ENCODE results near the gene SLC1A7. TPM values are rescaled to one million over a fixed set of nuclear protein-coding genes. Genes with fewer than 3 reads are reported as not detected.
A peak's percentile ranks its signal among the peaks of the same experiment; 100 is the strongest.

SLC1A7 gene
- total and polyA plus RNA-seq, 2 experiments from 2014 or later: not detected

- TF ChIP-seq EZH2phosphoT487 (IDR thresholded peaks at IDR 0.05; ENCODE audit: unreplicated experiment): no peak
- TF ChIP-seq, protein P1, sequence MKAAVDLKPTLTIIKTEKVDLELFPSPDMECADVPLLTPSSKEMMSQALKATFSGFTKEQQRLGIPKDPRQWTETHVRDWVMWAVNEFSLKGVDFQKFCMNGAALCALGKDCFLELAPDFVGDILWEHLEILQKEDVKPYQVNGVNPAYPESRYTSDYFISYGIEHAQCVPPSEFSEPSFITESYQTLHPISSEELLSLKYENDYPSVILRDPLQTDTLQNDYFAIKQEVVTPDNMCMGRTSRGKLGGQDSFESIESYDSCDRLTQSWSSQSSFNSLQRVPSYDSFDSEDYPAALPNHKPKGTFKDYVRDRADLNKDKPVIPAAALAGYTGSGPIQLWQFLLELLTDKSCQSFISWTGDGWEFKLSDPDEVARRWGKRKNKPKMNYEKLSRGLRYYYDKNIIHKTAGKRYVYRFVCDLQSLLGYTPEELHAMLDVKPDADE (IDR thresholded peaks at IDR 0.05): no peak
- TF ChIP-seq, protein P2, sequence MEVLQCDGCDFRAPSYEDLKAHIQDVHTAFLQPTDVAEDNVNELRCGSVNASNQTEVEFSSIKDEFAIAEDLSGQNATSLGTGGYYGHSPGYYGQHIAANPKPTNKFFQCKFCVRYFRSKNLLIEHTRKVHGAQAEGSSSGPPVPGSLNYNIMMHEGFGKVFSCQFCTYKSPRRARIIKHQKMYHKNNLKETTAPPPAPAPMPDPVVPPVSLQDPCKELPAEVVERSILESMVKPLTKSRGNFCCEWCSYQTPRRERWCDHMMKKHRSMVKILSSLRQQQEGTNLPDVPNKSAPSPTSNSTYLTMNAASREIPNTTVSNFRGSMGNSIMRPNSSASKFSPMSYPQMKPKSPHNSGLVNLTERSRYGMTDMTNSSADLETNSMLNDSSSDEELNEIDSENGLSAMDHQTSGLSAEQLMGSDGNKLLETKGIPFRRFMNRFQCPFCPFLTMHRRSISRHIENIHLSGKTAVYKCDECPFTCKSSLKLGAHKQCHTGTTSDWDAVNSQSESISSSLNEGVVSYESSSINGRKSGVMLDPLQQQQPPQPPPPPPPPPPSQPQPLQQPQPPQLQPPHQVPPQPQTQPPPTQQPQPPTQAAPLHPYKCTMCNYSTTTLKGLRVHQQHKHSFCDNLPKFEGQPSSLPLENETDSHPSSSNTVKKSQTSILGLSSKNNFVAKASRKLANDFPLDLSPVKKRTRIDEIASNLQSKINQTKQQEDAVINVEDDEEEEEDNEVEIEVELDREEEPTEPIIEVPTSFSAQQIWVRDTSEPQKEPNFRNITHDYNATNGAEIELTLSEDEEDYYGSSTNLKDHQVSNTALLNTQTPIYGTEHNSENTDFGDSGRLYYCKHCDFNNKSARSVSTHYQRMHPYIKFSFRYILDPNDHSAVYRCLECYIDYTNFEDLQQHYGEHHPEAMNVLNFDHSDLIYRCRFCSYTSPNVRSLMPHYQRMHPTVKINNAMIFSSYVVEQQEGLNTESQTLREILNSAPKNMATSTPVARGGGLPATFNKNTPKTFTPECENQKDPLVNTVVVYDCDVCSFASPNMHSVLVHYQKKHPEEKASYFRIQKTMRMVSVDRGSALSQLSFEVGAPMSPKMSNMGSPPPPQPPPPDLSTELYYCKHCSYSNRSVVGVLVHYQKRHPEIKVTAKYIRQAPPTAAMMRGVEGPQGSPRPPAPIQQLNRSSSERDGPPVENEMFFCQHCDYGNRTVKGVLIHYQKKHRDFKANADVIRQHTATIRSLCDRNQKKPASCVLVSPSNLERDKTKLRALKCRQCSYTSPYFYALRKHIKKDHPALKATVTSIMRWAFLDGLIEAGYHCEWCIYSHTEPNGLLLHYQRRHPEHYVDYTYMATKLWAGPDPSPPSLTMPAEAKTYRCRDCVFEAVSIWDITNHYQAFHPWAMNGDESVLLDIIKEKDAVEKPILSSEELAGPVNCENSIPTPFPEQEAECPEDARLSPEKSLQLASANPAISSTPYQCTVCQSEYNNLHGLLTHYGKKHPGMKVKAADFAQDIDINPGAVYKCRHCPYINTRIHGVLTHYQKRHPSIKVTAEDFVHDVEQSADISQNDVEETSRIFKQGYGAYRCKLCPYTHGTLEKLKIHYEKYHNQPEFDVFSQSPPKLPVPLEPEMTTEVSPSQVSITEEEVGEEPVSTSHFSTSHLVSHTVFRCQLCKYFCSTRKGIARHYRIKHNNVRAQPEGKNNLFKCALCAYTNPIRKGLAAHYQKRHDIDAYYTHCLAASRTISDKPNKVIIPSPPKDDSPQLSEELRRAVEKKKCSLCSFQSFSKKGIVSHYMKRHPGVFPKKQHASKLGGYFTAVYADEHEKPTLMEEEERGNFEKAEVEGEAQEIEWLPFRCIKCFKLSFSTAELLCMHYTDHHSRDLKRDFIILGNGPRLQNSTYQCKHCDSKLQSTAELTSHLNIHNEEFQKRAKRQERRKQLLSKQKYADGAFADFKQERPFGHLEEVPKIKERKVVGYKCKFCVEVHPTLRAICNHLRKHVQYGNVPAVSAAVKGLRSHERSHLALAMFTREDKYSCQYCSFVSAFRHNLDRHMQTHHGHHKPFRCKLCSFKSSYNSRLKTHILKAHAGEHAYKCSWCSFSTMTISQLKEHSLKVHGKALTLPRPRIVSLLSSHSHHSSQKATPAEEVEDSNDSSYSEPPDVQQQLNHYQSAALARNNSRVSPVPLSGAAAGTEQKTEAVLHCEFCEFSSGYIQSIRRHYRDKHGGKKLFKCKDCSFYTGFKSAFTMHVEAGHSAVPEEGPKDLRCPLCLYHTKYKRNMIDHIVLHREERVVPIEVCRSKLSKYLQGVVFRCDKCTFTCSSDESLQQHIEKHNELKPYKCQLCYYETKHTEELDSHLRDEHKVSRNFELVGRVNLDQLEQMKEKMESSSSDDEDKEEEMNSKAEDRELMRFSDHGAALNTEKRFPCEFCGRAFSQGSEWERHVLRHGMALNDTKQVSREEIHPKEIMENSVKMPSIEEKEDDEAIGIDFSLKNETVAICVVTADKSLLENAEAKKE (CRISPR knock-in tag; IDR thresholded peaks at IDR 0.05): no peak
- no peak for TF ChIP-seq JUNB (IDR thresholded peaks at IDR 0.05; ENCODE audit: unreplicated experiment)
Measured at GRCh38 chr1:53143527-53143926, 1.1 kb upstream of the SLC1A7 start (continued).

GRCh38 chr1:53141487-53142055 is 867 bp downstream of the SLC1A7 start:
- no peak overlapping the region for H3K27ac ChIP-seq (ENCODE audit: low read depth)
- H3K79me2 ChIP-seq (replicated peaks; ENCODE audit: insufficient read depth): no peaks in the 10 kb centered on the region
- Mint-ChIP-seq H3K4me1 (peaks cover 6% of the 10 kb centered on the region; the same call in 2 of the 3 replicates), H3K27ac (no peak overlapping the region), H3K9me3 (peaks cover 19% of the 10 kb centered on the region), H3K27me3 (ENCODE audit: insufficient read depth, low read depth, poor library complexity) (peaks cover 10% of the 10 kb centered on the region), H3K4me3 (no peak overlapping the region), H3K36me3 (ENCODE audit: low read depth) (peaks cover 9% of the 10 kb centered on the region)
- no peaks in the 10 kb centered on the region for H3K27me3 ChIP-seq (ENCODE audit: insufficient read depth)
- ATAC-seq (no peak), DNase-seq (ENCODE audit: low spot score) (no peak)
- H2AFZ ChIP-seq: peak overlapping the region; percentile 28; the same call in 1 of the 2 replicates
- H3K36me3 ChIP-seq (ENCODE audit: insufficient read depth): no peaks in the 10 kb centered on the region
- TF ChIP-seq, protein P3, sequence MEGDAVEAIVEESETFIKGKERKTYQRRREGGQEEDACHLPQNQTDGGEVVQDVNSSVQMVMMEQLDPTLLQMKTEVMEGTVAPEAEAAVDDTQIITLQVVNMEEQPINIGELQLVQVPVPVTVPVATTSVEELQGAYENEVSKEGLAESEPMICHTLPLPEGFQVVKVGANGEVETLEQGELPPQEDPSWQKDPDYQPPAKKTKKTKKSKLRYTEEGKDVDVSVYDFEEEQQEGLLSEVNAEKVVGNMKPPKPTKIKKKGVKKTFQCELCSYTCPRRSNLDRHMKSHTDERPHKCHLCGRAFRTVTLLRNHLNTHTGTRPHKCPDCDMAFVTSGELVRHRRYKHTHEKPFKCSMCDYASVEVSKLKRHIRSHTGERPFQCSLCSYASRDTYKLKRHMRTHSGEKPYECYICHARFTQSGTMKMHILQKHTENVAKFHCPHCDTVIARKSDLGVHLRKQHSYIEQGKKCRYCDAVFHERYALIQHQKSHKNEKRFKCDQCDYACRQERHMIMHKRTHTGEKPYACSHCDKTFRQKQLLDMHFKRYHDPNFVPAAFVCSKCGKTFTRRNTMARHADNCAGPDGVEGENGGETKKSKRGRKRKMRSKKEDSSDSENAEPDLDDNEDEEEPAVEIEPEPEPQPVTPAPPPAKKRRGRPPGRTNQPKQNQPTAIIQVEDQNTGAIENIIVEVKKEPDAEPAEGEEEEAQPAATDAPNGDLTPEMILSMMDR (conservative IDR thresholded peaks at IDR 0.05; ENCODE audit: low read depth in 2 of 2): no peak
- TF ChIP-seq CREB1 (CRISPR knock-in tag; IDR thresholded peaks at IDR 0.05; ENCODE audit: low read depth) (no peak), NANOG (IDR thresholded peaks at IDR 0.05; ENCODE audit: borderline replicate concordance) (no peak), REST (IDR thresholded peaks at IDR 0.05; ENCODE audit: unreplicated experiment) (no peak), POLR2AphosphoS5 (IDR thresholded peaks at IDR 0.05; ENCODE audit: low read depth) (no peak)
- TF ChIP-seq, protein P1 (IDR thresholded peaks at IDR 0.05): no peak
- H3K4me2 ChIP-seq: no peak overlapping the region
- no peak overlapping the region for H3K4me3 ChIP-seq
- no peaks in the 10 kb centered on the region for H3F3A ChIP-seq (replicated peaks; ENCODE audit: low read depth)
- H3K9me2 ChIP-seq (ENCODE audit: insufficient read depth): no peaks in the 10 kb centered on the region
- H4K20me1 ChIP-seq (replicated peaks; ENCODE audit: insufficient read depth): no peaks in the 10 kb centered on the region
- no peaks in the 10 kb centered on the region for H3K4me1 ChIP-seq (ENCODE audit: insufficient read depth)
